HCT116 (cell line): ENCODE data around the gene UPF2. TPM values are rescaled to one million over a fixed set of nuclear protein-coding genes. Genes with fewer than 3 reads are reported as not detected.

Experiments
- ATAC-seq: fragments of 200-7000 bp; cut with Tn5 transposase; 2 replicates; pipeline ENCODE4 v1.9.1; 2020; ENCODE audit warnings: mild to moderate bottlenecking, moderate library complexity
- BruUV-seq: library from RNA; stranded (reverse); fragments of 400-500 nt; replicated peaks from 2 replicates; lab custom pipeline; 2021; lab: Mats Ljungman, UMichigan
- CTCF ChIA-PET: fragments of 300-600 bp; sonication (Branson Sonifier 250); formaldehyde crosslinking; loops from one replicate; lab custom pipeline; 2021; ENCODE audit warnings: antibody characterized with exemption; lab: Charles Lee
- POLR2A ChIA-PET: fragments of 300-600, 350-600 bp; sonication (Branson Sonifier 250); formaldehyde crosslinking; loops from one replicate; lab custom pipeline; 2021; ENCODE audit warnings: antibody characterized with exemption; lab: Charles Lee
- RAD21 ChIA-PET, 2 experiments: fragments of 300-600 bp; sonication (Branson Sonifier 250); formaldehyde crosslinking; loops; one replicate each; lab custom pipeline; 2023; ENCODE audit warnings: low total read pairs in 2 of 2; ENCODE audit not compliant: uncharacterized antibody in 2 of 2, unreplicated experiment in 2 of 2, low non-redundant PET in 1 of 2; lab: Charles Lee
- DNase-seq: peaks from one replicate; pipeline ENCODE4 v3.0.0-alpha.2; 2010; ENCODE audit warnings: low read depth, low spot score
- H2AFZ ChIP-seq: fragments of 200-600 bp; shearing (Covaris generic), sonication (generic); 2 replicates; pipeline ENCODE4 v1.6.1; 2017; ENCODE audit warnings: low read depth, mixed run types, mixed read lengths, antibody characterized with exemption, low read length; ENCODE audit not compliant: poor library complexity, severe bottlenecking
- H3K27ac ChIP-seq: 2 replicates; pipeline ENCODE4 v1.5.1; 2012; ENCODE audit warnings: low read depth, low read length
- H3K27me3 ChIP-seq: fragments of 200-600 bp; sonication (generic); 2 replicates; pipeline ENCODE4 v1.6.1; 2016; ENCODE audit warnings: mixed run types, low read length, mixed read lengths; ENCODE audit not compliant: insufficient read depth
- H3K36me3 ChIP-seq, 2 experiments: fragments of 200-500 bp in 1 of 2; fragments of 200-600 bp in 1 of 2; sonication (Bioruptor generic) in 1 of 2; sonication (generic) in 1 of 2; 2 replicates each; pipeline versions ENCODE4 v1.5.1 to v1.6.1; 2014 to 2016; ENCODE audit warnings: low read length in 2 of 2, inconsistent platforms in 1 of 2, mixed read lengths in 1 of 2, mixed run types in 1 of 2; ENCODE audit not compliant: insufficient read depth in 2 of 2, control insufficient read depth in 1 of 2
- H3K4me1 ChIP-seq, 2 experiments: fragments of 200-600 bp in 1 of 2; sonication (generic) in 1 of 2; 2 replicates each; pipeline versions ENCODE4 v1.5.1 to v1.6.1; 2012 to 2017; ENCODE audit warnings: low read length in 2 of 2, inconsistent platforms in 1 of 2, mild to moderate bottlenecking in 1 of 2, mixed read lengths in 1 of 2, mixed run types in 1 of 2, moderate library complexity in 1 of 2; ENCODE audit not compliant: insufficient read depth in 2 of 2, control insufficient read depth in 1 of 2
- H3K4me2 ChIP-seq: fragments of 200-600 bp; sonication (generic); 2 replicates; pipeline ENCODE4 v1.6.1; 2017; ENCODE audit warnings: mixed run types, low read length, mixed read lengths
- H3K4me3 ChIP-seq, 2 experiments: fragments of 200-600 bp in 1 of 2; sonication (generic) in 1 of 2; replicated peaks in 1 of 2; 2 replicates each; pipeline ENCODE4 v1.5.1; 2011 to 2016; ENCODE audit warnings: low read length in 2 of 2, control low read depth in 1 of 2, low read depth in 1 of 2, mild to moderate bottlenecking in 1 of 2, mixed read lengths in 1 of 2, mixed run types in 1 of 2
- H3K79me2 ChIP-seq: fragments of 200-600 bp; sonication (generic); 2 replicates; pipeline ENCODE4 v1.6.1; 2017; ENCODE audit warnings: mild to moderate bottlenecking, mixed run types, low read length, moderate library complexity, mixed read lengths; ENCODE audit not compliant: insufficient read depth
- H3K9ac ChIP-seq: fragments of 200-600 bp; sonication (generic); 2 replicates; pipeline ENCODE4 v1.6.1; 2016; ENCODE audit warnings: low read length, mixed read lengths
- H3K9me2 ChIP-seq: fragments of 200-600 bp; sonication (generic), shearing (Covaris generic); 2 replicates; pipeline ENCODE4 v1.6.1; 2017; ENCODE audit warnings: mixed run types, mild to moderate bottlenecking, moderate library complexity; ENCODE audit not compliant: insufficient read depth
- H3K9me3 ChIP-seq, 2 experiments: fragments of 200-500 bp in 1 of 2; fragments of 200-600 bp in 1 of 2; sonication (Bioruptor generic) in 1 of 2; sonication (generic) in 1 of 2; 2 replicates each; pipeline ENCODE4 v1.6.1; 2014 to 2017; ENCODE audit warnings: low read length in 2 of 2, mixed read lengths in 2 of 2, inconsistent platforms in 1 of 2, low read depth in 1 of 2, mild to moderate bottlenecking in 1 of 2, mixed run types in 1 of 2, moderate library complexity in 1 of 2; ENCODE audit not compliant: control insufficient read depth in 1 of 2, insufficient read depth in 1 of 2
- H4K20me1 ChIP-seq: fragments of 200-600 bp; sonication (generic), shearing (Covaris generic); 2 replicates; pipeline ENCODE4 v1.6.1; 2017; ENCODE audit warnings: mixed run types, mild to moderate bottlenecking, moderate library complexity; ENCODE audit not compliant: insufficient read depth
- ATF3 ChIP-seq: IDR thresholded peaks from 2 replicates; pipeline ENCODE4 v1.6.1; 2012
- CBX3 ChIP-seq: IDR thresholded peaks from 2 replicates; pipeline ENCODE4 v1.6.1; 2012; ENCODE audit warnings: low read depth
- CEBPB ChIP-seq: IDR thresholded peaks from 2 replicates; pipeline ENCODE4 v1.6.1; 2012; ENCODE audit warnings: low read depth
- ELF1 ChIP-seq: IDR thresholded peaks from 2 replicates; pipeline ENCODE4 v1.6.1; 2012; ENCODE audit warnings: low read depth, borderline replicate concordance
- JUND ChIP-seq: IDR thresholded peaks from 2 replicates; pipeline ENCODE4 v1.6.1; 2012
- MAX ChIP-seq: IDR thresholded peaks from 2 replicates; pipeline ENCODE4 v1.6.1; 2012
- RAD21 ChIP-seq: IDR thresholded peaks from 2 replicates; pipeline ENCODE4 v1.6.1; 2012; ENCODE audit warnings: low read depth, mild to moderate bottlenecking
- REST ChIP-seq: IDR thresholded peaks from 2 replicates; pipeline ENCODE4 v1.6.1; 2012; ENCODE audit warnings: low read depth
- SP1 ChIP-seq: IDR thresholded peaks from 2 replicates; pipeline ENCODE4 v1.6.1; 2012; ENCODE audit warnings: low read depth
- SRF ChIP-seq: IDR thresholded peaks from 2 replicates; pipeline ENCODE4 v1.6.1; 2012; ENCODE audit warnings: low read depth
- intact Hi-C: fragments of 100-400 bp; cut with micrococcal nuclease; formaldehyde crosslinking; loops from 2 replicates; pipeline ENCODE4 v1.10.0; 2022
- total RNA-seq: library from RNA; stranded (reverse); gene quantifications from one replicate; pipeline ENCODE4 v1.2.1, GENCODE V29; 2021; ENCODE audit not compliant: unreplicated experiment

UPF2 gene
- total RNA-seq, 1 experiment from 2014 or later, result 27.3 TPM

GRCh38 chr10:11910102-11910501 is 132.5 kb downstream of the UPF2 start:
- no peak overlapping the region for H3K4me3 ChIP-seq
- no peak for ATAC-seq
- H3K36me3 ChIP-seq, result no peaks in the 10 kb centered on the region
- TF ChIP-seq ELF1 (no peak), RAD21 (no peak), ATF3 (no peak), CEBPB (no peak), SRF (no peak), REST (no peak), SP1 (no peak), MAX (no peak), JUND (no peak), CBX3 (no peak)
- TF ChIP-seq, all 23 proteins: peak for 0
- Histone ChIP-seq H3K9me3 (no peaks in the 10 kb centered on the region), H3K27ac (no peak overlapping the region), H2AFZ (no peak overlapping the region), H3K4me2 (no peak overlapping the region), H3K9ac (no peak overlapping the region), H3K27me3 (no peaks in the 10 kb centered on the region), H4K20me1 (no peaks in the 10 kb centered on the region), H3K79me2 (no peaks in the 10 kb centered on the region), H3K4me1 (peaks cover 0 to 4% of the 10 kb centered on the region in 2 experiments; a peak in 2 of 4 replicates), H3K9me2 (no peaks in the 10 kb centered on the region)
- RAD21 ChIA-PET, result no interaction called here
- POLR2A ChIA-PET, result no interaction called here
- CTCF ChIA-PET, result no interaction called here
- DNase-seq, result no peak
- intact Hi-C loops, result no loop called here
- BruUV-seq, result no TSS peak
